Panc1 (cell line): ENCODE data around the gene UFSP1. TPM values are rescaled to one million over a fixed set of nuclear protein-coding genes. Genes with fewer than 3 reads are reported as not detected.
A peak's percentile ranks its signal among the peaks of the same experiment; 100 is the strongest.

Source experiments
- ATAC-seq: fragments of 200-7000 bp; cut with Tn5 transposase; 2 replicates; pipeline ENCODE4 v1.9.1; 2020; ENCODE audit warnings: mild to moderate bottlenecking, moderate library complexity
- BruUV-seq: library from RNA; stranded (reverse); fragments of 400-500 nt; replicated peaks from 2 replicates; lab custom pipeline; 2021; lab: Mats Ljungman, UMichigan
- CTCF ChIA-PET: fragments of 300-600 bp; sonication (Branson Sonifier 250); formaldehyde crosslinking; loops from one replicate; lab custom pipeline; 2022; ENCODE audit warnings: antibody characterized with exemption; lab: Charles Lee
- POLR2A ChIA-PET: fragments of 300-600 bp; sonication (Branson Sonifier 250); formaldehyde crosslinking; loops from one replicate; lab custom pipeline; 2022; ENCODE audit warnings: antibody characterized with exemption; lab: Charles Lee
- DNase-seq: peaks from one replicate; pipeline ENCODE4 v3.0.0-alpha.2; 2010; ENCODE audit warnings: low read depth, low spot score
- H3K27ac ChIP-seq: 2 replicates; pipeline ENCODE4 v1.5.1; 2011; ENCODE audit warnings: mild to moderate bottlenecking, low read length, inconsistent platforms
- H3K27me3 ChIP-seq: fragments of 200-500 bp; sonication (Bioruptor generic); 2 replicates; pipeline ENCODE4 v1.6.0; 2014; ENCODE audit warnings: low read length, inconsistent platforms; ENCODE audit not compliant: control insufficient read depth, insufficient read depth
- H3K36me3 ChIP-seq: fragments of 200-500 bp; sonication (Bioruptor generic); 2 replicates; pipeline ENCODE4 v1.5.1; 2014; ENCODE audit warnings: inconsistent platforms, mild to moderate bottlenecking, low read length, moderate library complexity; ENCODE audit not compliant: control insufficient read depth, insufficient read depth
- H3K4me1 ChIP-seq: 2 replicates; pipeline ENCODE4 v1.5.1; 2011; ENCODE audit warnings: inconsistent platforms, mild to moderate bottlenecking, low read length, moderate library complexity; ENCODE audit not compliant: control insufficient read depth, insufficient read depth
- H3K4me3 ChIP-seq, 2 experiments: 2 replicates each; pipeline ENCODE4 v1.5.1; 2011 to 2012; ENCODE audit warnings: low read depth in 2 of 2, low read length in 2 of 2, mild to moderate bottlenecking in 2 of 2, inconsistent platforms in 1 of 2, moderate library complexity in 1 of 2
- H3K9me3 ChIP-seq: fragments of 200-500 bp; sonication (Bioruptor generic); 2 replicates; pipeline ENCODE4 v1.5.1; 2014; ENCODE audit warnings: low read depth, mild to moderate bottlenecking, inconsistent platforms, low read length, moderate library complexity; ENCODE audit not compliant: control insufficient read depth, insufficient read depth
- CTCF ChIP-seq: fragments of 450-650 bp; IDR thresholded peaks from 2 replicates; pipeline ENCODE4 v1.5.1; 2017; ENCODE audit warnings: mild to moderate bottlenecking
- POLR2AphosphoS5 ChIP-seq: IDR thresholded peaks from 2 replicates; pipeline ENCODE4 v1.6.1; 2012; ENCODE audit warnings: mild to moderate bottlenecking, low read depth, low read length, moderate library complexity
- REST ChIP-seq, 2 experiments: IDR thresholded peaks; 2 replicates each; pipeline ENCODE4 v1.6.1; 2011 to 2012; ENCODE audit warnings: low read depth in 2 of 2, control low read depth in 1 of 2, low read length in 1 of 2, mild to moderate bottlenecking in 1 of 2, moderate library complexity in 1 of 2; ENCODE audit not compliant: insufficient read depth in 1 of 2
- SIN3A ChIP-seq: IDR thresholded peaks from 2 replicates; pipeline ENCODE4 v1.6.1; 2012; ENCODE audit warnings: low read depth, mild to moderate bottlenecking, low read length, moderate library complexity, borderline replicate concordance; ENCODE audit not compliant: insufficient read depth
- TCF7L2 ChIP-seq: IDR thresholded peaks from 2 replicates; pipeline ENCODE4 v1.6.1; 2011; ENCODE audit warnings: mild to moderate bottlenecking, low read depth, low read length, inconsistent platforms
- in situ Hi-C: cut with HindIII; loops from 2 replicates; pipeline ENCODE4 v1.10.0; 2016; ENCODE audit warnings: low sequenced_read_pairs, low pct_unique_long_range_greater_than_20kb
- intact Hi-C: fragments of 100-400 bp; cut with micrococcal nuclease; formaldehyde crosslinking; loops from one replicate; pipeline ENCODE4 v1.10.0; 2022; ENCODE audit not compliant: unreplicated experiment
- total RNA-seq: library from RNA; stranded (reverse); gene quantifications from one replicate; pipeline ENCODE4 v1.2.1, GENCODE V29; 2021; ENCODE audit not compliant: unreplicated experiment

UFSP1 gene
- total RNA-seq, 1 experiment from 2014 or later, result 3.3 TPM

- peak overlapping the region; percentile 62 to 65 for H3K4me3 ChIP-seq
- H3K27me3 ChIP-seq, result no peaks in the 10 kb centered on the region
- H3K36me3 ChIP-seq, result peaks cover 14% of the 10 kb centered on the region
- ChIA-PET POLR2A (interaction anchor here (0.5 kb wide), 1 partner anchor 14 kb away, joined by 10 read pairs; the partner anchor contains the start of gene SRRT), CTCF (interaction anchor here (0.5 to 2.0 kb wide), 2 partner anchors 89 to 179 kb away, joined by 5 to 7 read pairs; no protein-coding TSS in a partner anchor)
- DNase-seq (no peak), ATAC-seq (peak; percentile 3; the same call in 1 of the 2 replicates)
- no peak for TF ChIP-seq REST (IDR thresholded peaks at IDR 0.05; ENCODE audit: insufficient read depth in 1 of 2, low read depth in 2 of 2, low read length in 1 of 2)
- no peak for TF ChIP-seq SIN3A
- TF ChIP-seq CTCF, result no peak
- TF ChIP-seq POLR2AphosphoS5, result peak; percentile 9; the same call in 1 of the 2 replicates
- intact Hi-C loops (no loop called here), in situ Hi-C loops (no loop called here)
- H3K27ac ChIP-seq, result peak overlapping the region; percentile 89
- TSS peak; percentile 91 for BruUV-seq
- peaks cover 33% of the 10 kb centered on the region for H3K4me1 ChIP-seq
- no peaks in the 10 kb centered on the region for H3K9me3 ChIP-seq
These were observed 1.1 kb downstream of the UFSP1 start for GRCh38 chr7:100888291-100888987.

- ATAC-seq (no peak), DNase-seq (no peak)
- Histone ChIP-seq H3K27ac (peak overlapping the region; percentile 89), H3K4me3 (peak overlapping the region in 1 of 2 experiments; percentile 62; a peak in 3 of 4 replicates), H3K9me3 (no peaks in the 10 kb centered on the region), H3K27me3 (no peaks in the 10 kb centered on the region), H3K4me1 (peaks cover 33% of the 10 kb centered on the region), H3K36me3 (peaks cover 19% of the 10 kb centered on the region)
- ChIA-PET CTCF (no interaction called here), POLR2A (interaction anchor here (0.5 to 1.1 kb wide), 2 partner anchors 13 kb away, joined by 4 to 10 read pairs; partner anchors contain the start of gene SRRT)
- intact Hi-C loops, result no loop called here
- BruUV-seq, result TSS peak; percentile 86
- in situ Hi-C loops, result no loop called here
- TF ChIP-seq POLR2AphosphoS5, result no peak; the same call in none of the 2 replicates
- no peak for TF ChIP-seq TCF7L2
- no peak for TF ChIP-seq REST (IDR thresholded peaks at IDR 0.05; ENCODE audit: insufficient read depth in 1 of 2, low read depth in 2 of 2, low read length in 1 of 2)
- TF ChIP-seq SIN3A, result no peak
- TF ChIP-seq CTCF, result no peak
These were observed 1.8 kb downstream of the UFSP1 start for GRCh38 chr7:100887516-100888290.
